DOHH2 (cell line): Measurements from ENCODE around the gene AXDND1.
"Not testable (repeated sequence)": the region's sequence is repeated elsewhere in the genome, so short reads cannot be mapped to it uniquely, and the experiment has no call there.

ENCODE experiments used
- H3F3A ChIP-seq: fragments of 200-600 bp; sonication (generic), shearing (Covaris generic); 2 replicates; pipeline ENCODE4 v1.6.0; 2016; ENCODE audit warnings: antibody characterized with exemption, mild to moderate bottlenecking; ENCODE audit not compliant: control insufficient read depth, insufficient read depth
- H3K27ac ChIP-seq: fragments of 200-600 bp; sonication (generic); 2 replicates; pipeline ENCODE4 v1.5.1; 2014; ENCODE audit warnings: low read depth, mild to moderate bottlenecking, low read length, moderate library complexity
- H3K27me3 ChIP-seq: fragments of 200-600 bp; sonication (generic); 2 replicates; pipeline ENCODE4 v1.6.1; 2014; ENCODE audit warnings: mild to moderate bottlenecking, low read length, mixed read lengths; ENCODE audit not compliant: control insufficient read depth
- H3K36me3 ChIP-seq: fragments of 200-600 bp; sonication (generic); 2 replicates; pipeline ENCODE4 v1.6.1; 2014; ENCODE audit warnings: mild to moderate bottlenecking, low read length, moderate library complexity, mixed read lengths; ENCODE audit not compliant: control insufficient read depth
- H3K4me1 ChIP-seq: fragments of 200-600 bp; sonication (generic); 2 replicates; pipeline ENCODE4 v1.6.1; 2014; ENCODE audit warnings: mild to moderate bottlenecking, low read length, mixed read lengths; ENCODE audit not compliant: control insufficient read depth
- H3K4me2 ChIP-seq: fragments of 200-600 bp; sonication (generic); 2 replicates; pipeline ENCODE4 v1.6.0; 2014; ENCODE audit warnings: mild to moderate bottlenecking, low read length, moderate library complexity
- H3K4me3 ChIP-seq: fragments of 200-600 bp; sonication (generic); 2 replicates; pipeline ENCODE4 v1.5.1; 2014; ENCODE audit warnings: mild to moderate bottlenecking, low read length, mixed read lengths
- H3K79me2 ChIP-seq: fragments of 200-600 bp; sonication (generic); 2 replicates; pipeline ENCODE4 v1.6.1; 2014; ENCODE audit warnings: mild to moderate bottlenecking, low read length, mixed read lengths; ENCODE audit not compliant: control insufficient read depth
- H3K9me2 ChIP-seq: fragments of 200-600 bp; sonication (generic); replicated peaks from 2 replicates; pipeline ENCODE4 v1.6.1; 2014; ENCODE audit warnings: mild to moderate bottlenecking, low read length, mixed read lengths; ENCODE audit not compliant: control insufficient read depth
- H3K9me3 ChIP-seq: fragments of 200-600 bp; sonication (generic); 2 replicates; pipeline ENCODE4 v1.6.1; 2014; ENCODE audit warnings: antibody characterized with exemption, low read length, mixed read lengths; ENCODE audit not compliant: control insufficient read depth, insufficient read depth
- H4K20me1 ChIP-seq: fragments of 200-600 bp; sonication (generic); 2 replicates; pipeline ENCODE4 v1.6.0; 2014; ENCODE audit warnings: low read depth, mild to moderate bottlenecking, antibody characterized with exemption, low read length, moderate library complexity; ENCODE audit not compliant: control insufficient read depth, insufficient read depth
- CTCF ChIP-seq: fragments of 200-600 bp; sonication (generic); IDR thresholded peaks from one replicate; pipeline ENCODE4 v1.5.1; 2014; ENCODE audit warnings: antibody characterized with exemption, mild to moderate bottlenecking, low read depth, low read length; ENCODE audit not compliant: poor library complexity, severe bottlenecking
- EZH2phosphoT487 ChIP-seq: fragments of 200-600 bp; sonication (generic); IDR thresholded peaks from 2 replicates; pipeline ENCODE4 v1.6.1; 2017; ENCODE audit warnings: borderline replicate concordance, mild to moderate bottlenecking, antibody characterized with exemption, low read length, moderate library complexity, mixed read lengths

Gene AXDND1

GRCh38 chr1:179384027-179384426, 18.3 kb downstream of the AXDND1 start:
- no peaks in the 10 kb centered on the region for H3K9me2 ChIP-seq
- H3K27ac ChIP-seq: no peak overlapping the region
- no peaks in the 10 kb centered on the region for H3K9me3 ChIP-seq
- H4K20me1 ChIP-seq: no peaks in the 10 kb centered on the region
- TF ChIP-seq CTCF: no peak
- TF ChIP-seq EZH2phosphoT487: no peak
- H3F3A ChIP-seq: no peaks in the 10 kb centered on the region
- H3K4me1 ChIP-seq: no peaks in the 10 kb centered on the region
- no peaks in the 10 kb centered on the region for H3K36me3 ChIP-seq
- H3K79me2 ChIP-seq: no peaks in the 10 kb centered on the region
- no peaks in the 10 kb centered on the region for H3K27me3 ChIP-seq
- no peak overlapping the region for H3K4me3 ChIP-seq
- no peak overlapping the region for H3K4me2 ChIP-seq

- H3K4me2 ChIP-seq: no peak overlapping the region
- no peaks in the 10 kb centered on the region for H3K4me1 ChIP-seq
- TF ChIP-seq EZH2phosphoT487 (no peak), CTCF (no peak)
- H3K36me3 ChIP-seq: no peaks in the 10 kb centered on the region
- H3K27ac ChIP-seq: no peak overlapping the region
- H3K27me3 ChIP-seq: no peaks in the 10 kb centered on the region
- no peaks in the 10 kb centered on the region for H4K20me1 ChIP-seq
- no peaks in the 10 kb centered on the region for H3K9me2 ChIP-seq
- H3K9me3 ChIP-seq: no peaks in the 10 kb centered on the region
- no peak overlapping the region for H3K4me3 ChIP-seq
- no peaks in the 10 kb centered on the region for H3F3A ChIP-seq
- H3K79me2 ChIP-seq: no peaks in the 10 kb centered on the region
These were observed 19.7 kb downstream of the AXDND1 start for GRCh38 chr1:179385510-179385909.

GRCh38 chr1:179393721-179394120, 27.9 kb downstream of the AXDND1 start:
- Histone ChIP-seq H3K27ac (no peak overlapping the region), H4K20me1 (no peaks in the 10 kb centered on the region), H3K9me3 (no peaks in the 10 kb centered on the region; the same call in 1 of the 2 replicates), H3K4me2 (no peak overlapping the region), H3K27me3 (no peaks in the 10 kb centered on the region), H3K9me2 (no peaks in the 10 kb centered on the region), H3K4me1 (no peaks in the 10 kb centered on the region), H3K36me3 (no peaks in the 10 kb centered on the region), H3K79me2 (no peaks in the 10 kb centered on the region), H3K4me3 (no peak overlapping the region), H3F3A (no peaks in the 10 kb centered on the region)
- no peak for TF ChIP-seq CTCF
- no peak for TF ChIP-seq EZH2phosphoT487

GRCh38 chr1:179399399-179399798, 33.6 kb downstream of the AXDND1 start:
- H3K4me2 ChIP-seq, H3K79me2 ChIP-seq, H3K36me3 ChIP-seq, H3K4me1 ChIP-seq, H4K20me1 ChIP-seq, H3K27ac ChIP-seq, H3K4me3 ChIP-seq, H3K9me3 ChIP-seq, H3K9me2 ChIP-seq, H3K27me3 ChIP-seq, H3F3A ChIP-seq: not testable (repeated sequence)

GRCh38 chr1:179417760-179418159, 52.0 kb downstream of the AXDND1 start:
- H3K27me3 ChIP-seq, H3K4me2 ChIP-seq, H3K9me2 ChIP-seq, H4K20me1 ChIP-seq, H3K79me2 ChIP-seq, H3K9me3 ChIP-seq, H3K4me1 ChIP-seq, H3K27ac ChIP-seq, H3K36me3 ChIP-seq, H3K4me3 ChIP-seq, H3F3A ChIP-seq: not testable (repeated sequence)

- not testable (repeated sequence) for H3K4me2 ChIP-seq, H3K27ac ChIP-seq, H3K4me3 ChIP-seq, H3K4me1 ChIP-seq, H3K36me3 ChIP-seq, H3K79me2 ChIP-seq, H4K20me1 ChIP-seq, H3K9me3 ChIP-seq, H3K27me3 ChIP-seq, H3K9me2 ChIP-seq, H3F3A ChIP-seq
These were observed 52.9 kb downstream of the AXDND1 start for GRCh38 chr1:179418706-179419105.
